WI38 (cell line): ENCODE measurements around the gene CDK6.

Experiments used
- H3K4me3 ChIP-seq: 2 replicates; pipeline ENCODE4 v1.5.1; 2011; ENCODE audit warnings: low read depth, mild to moderate bottlenecking, control low read depth, low read length
- TF ChIP-seq, protein P1 (sequence below): IDR thresholded peaks from 2 replicates; pipeline ENCODE4 v1.5.1; 2012; ENCODE audit warnings: low read depth, mild to moderate bottlenecking, control low read depth, low read length

The CDK6 gene

GRCh38 chr7:92833024-92833765, 3.2 kb downstream of the CDK6 start:
- peak overlapping the region; percentile 92 for H3K4me3 ChIP-seq
- TF ChIP-seq, protein P1, sequence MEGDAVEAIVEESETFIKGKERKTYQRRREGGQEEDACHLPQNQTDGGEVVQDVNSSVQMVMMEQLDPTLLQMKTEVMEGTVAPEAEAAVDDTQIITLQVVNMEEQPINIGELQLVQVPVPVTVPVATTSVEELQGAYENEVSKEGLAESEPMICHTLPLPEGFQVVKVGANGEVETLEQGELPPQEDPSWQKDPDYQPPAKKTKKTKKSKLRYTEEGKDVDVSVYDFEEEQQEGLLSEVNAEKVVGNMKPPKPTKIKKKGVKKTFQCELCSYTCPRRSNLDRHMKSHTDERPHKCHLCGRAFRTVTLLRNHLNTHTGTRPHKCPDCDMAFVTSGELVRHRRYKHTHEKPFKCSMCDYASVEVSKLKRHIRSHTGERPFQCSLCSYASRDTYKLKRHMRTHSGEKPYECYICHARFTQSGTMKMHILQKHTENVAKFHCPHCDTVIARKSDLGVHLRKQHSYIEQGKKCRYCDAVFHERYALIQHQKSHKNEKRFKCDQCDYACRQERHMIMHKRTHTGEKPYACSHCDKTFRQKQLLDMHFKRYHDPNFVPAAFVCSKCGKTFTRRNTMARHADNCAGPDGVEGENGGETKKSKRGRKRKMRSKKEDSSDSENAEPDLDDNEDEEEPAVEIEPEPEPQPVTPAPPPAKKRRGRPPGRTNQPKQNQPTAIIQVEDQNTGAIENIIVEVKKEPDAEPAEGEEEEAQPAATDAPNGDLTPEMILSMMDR = peak; percentile 55; the same call in 1 of the 2 replicates

- peak overlapping the region; percentile 92 for H3K4me3 ChIP-seq
- TF ChIP-seq, protein P1 = no peak
Measured at GRCh38 chr7:92832534-92833023, 3.8 kb downstream of the CDK6 start.

DNA sequence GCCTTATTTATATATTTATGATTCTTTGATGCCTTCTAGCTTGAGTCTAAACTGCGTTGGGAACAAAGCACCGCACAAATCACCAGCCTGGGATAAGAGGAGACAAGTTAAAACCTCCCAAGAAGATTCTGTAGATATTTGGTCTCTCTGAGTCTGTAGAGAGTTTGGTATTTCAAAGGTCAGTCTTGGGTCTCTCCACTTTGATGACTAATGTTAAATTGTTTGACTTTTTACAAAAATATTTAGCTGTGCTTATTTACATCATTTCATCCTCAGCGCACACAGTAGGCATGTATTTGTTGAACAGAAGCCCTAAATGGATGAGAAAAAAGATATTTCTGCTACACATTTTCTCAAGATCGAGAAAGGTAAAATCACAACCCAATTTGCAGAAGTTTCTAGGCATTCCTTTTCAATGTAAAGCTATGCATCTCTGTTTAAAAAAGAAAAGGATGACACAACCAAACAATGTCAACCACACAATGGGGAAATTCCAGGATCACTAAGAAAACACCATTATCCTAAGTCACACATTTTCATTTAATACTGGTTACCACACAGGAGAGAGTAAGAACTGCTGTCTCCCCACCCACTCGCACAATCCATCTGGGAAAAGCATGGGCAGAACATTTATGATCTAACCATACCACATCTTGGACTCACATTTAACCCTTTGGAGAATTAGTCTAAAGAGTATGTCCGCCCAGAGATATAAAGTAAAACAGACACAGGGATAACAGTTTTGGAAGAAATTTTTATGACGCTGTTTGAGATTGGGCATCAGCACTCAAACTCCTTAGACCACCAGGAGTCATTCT, 4.4 kb downstream of the CDK6 start:
- TF ChIP-seq, protein P1 = no peak
- peak overlapping the region; percentile 92 for H3K4me3 ChIP-seq

GRCh38 chr7:92830532-92831110, 5.8 kb downstream of the CDK6 start:
- peak overlapping the region; percentile 92 for H3K4me3 ChIP-seq
- TF ChIP-seq, protein P1 = no peak

DNA sequence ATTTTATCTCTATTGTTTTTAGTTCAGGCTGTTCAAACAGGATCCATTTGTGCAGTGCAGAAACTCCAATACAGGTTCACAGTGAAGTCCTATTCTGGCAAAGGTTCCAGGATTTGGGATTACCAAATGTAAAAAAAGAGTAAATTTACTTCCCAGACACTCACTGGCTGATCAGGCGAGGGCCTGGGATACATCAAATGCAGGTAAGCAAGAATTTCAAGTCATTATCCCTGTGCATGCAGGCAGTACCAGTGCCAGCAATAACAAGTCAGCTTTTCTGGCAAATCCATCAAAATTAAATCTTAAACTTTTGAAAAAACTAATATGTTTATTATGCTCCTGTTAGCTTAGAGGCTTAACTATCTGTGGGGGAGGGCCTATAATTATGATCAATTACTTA, 6.3 kb downstream of the CDK6 start:
- H3K4me3 ChIP-seq = no peak overlapping the region
- TF ChIP-seq, protein P1 = no peak

DNA sequence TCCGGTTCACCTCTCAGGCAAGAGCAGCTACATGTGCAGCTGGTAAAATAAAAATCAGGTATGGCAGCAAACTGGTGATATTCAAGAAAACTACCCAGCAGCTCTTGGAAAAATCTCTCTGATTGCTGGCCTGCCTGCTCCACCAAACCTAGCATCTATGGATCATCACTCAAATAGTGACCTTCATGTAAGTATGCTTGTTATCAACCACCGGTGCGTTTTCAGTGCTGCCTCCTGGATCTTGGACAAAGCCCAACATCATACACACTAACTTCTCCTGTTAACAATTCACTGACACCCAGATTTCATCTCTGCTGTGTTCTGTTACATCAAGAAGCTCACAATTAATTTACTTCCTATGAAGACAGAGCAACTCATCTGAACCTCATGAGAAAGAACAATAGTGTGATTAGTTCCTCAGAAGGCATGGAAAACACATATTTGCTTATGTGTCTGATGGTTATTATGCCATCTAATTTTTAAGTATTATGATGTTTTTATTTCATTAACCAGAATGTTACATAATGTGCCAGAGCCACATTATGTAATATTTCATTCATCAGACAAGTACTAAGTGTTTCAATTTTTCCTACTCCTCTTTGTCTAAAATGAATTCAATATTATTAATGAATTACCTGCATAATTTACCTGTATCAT, 8.8 kb downstream of the CDK6 start:
- H3K4me3 ChIP-seq = no peak overlapping the region
- TF ChIP-seq, protein P1 = no peak
